Superior temporal gyrus (tissue), 1 donor: ENCODE results near the gene ABO.
"Not testable (repeated sequence)": the region's sequence is repeated elsewhere in the genome, so short reads cannot be mapped to it uniquely, and the experiment has no call there.

Source experiments
- DNase-seq: peaks from one replicate; pipeline ENCODE4 v3.0.0-alpha.2; 2016; ENCODE audit errors: extremely low spot score

Gene ABO

DNA sequence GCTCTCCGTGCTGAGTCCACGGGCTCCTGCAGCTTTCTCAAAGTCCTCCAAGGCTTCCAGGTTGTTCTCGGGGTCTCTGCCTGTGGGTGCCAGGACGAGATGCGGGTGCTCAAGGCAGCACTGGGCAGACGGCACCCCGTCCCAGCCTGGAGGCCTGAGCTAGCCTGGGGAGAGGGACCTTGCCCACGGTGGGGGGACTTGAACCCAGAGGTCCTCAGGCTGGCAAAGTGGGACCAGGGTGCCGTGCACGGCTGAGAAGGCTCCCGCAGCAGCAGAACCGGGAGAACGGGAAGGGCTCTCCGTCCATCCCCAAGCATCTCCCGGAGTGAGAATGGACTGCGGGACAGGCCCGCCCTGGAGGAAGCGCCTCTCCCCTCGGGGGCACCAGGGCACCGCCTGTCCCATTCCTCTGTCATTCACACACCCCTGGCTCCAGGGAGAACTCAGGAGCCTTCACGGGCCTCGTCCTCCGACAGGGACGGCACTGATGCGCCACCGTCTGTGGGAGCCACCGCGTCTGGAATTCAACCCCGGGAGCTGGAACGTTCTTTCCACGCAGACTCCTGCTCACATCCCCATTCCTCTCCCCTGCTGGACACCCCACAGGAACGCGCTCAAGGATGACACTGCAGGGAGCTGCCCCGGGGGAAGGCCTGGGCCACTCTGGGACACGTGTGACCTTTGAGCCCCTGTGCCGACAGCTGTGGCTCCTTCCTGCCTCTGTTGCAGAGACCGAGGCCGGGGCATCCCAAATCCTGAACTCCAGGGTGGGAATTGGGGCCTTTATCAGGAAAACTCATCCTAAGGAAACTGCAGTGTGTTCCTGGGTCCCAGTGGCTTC is 49.6 kb downstream of the ABO start:
- DNase-seq, result no peak

DNA sequence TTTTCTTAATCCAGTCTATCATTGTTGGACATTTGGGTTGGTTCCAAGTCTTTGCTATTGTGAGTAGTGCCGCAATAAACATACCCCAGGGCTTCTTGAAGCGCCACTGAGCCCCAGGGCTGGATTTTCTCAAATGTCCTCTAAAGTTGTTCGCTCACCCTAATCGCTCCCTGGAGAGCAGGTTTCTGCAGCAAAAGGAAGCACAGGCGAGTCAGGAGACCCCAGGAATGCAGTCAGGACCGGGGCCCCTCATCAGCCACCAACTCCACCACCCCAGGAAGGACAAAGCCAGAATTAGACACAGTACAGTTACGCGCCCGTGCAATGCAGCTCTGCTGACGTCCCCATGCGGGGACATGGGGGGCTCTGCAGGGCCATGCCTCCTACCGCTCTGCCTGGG is 50.2 kb downstream of the ABO start:
- DNase-seq, result no peak

DNA sequence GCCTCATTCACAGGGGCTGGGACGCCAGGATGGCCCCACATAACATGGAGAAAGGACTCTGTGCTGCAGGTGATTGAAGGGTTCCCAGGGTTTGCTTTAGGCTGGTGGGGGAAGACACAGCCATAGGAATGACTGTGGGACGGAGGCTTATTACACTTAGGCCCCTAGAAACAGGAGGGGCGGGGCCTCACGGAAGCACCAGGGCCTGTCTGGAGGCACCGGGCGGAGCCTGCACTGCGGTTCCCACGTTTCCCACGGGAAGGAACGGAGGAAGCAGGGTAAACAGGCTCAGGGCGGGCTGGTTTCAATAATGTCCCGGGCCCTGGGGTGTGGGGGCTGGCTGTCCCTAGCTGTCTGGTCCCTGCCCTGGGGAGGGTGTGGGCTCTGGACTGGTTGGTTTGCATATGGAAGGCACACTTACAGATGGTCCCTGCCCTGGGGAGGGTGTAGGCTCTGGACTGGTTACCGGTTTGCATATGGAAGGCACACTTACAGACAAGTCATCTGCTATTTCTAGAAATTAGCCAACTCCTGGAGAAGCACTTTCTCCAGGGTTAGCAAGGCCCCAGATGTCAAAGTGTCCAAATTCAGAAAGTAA is 51.7 kb downstream of the ABO start:
- DNase-seq, result not testable (repeated sequence)

DNA sequence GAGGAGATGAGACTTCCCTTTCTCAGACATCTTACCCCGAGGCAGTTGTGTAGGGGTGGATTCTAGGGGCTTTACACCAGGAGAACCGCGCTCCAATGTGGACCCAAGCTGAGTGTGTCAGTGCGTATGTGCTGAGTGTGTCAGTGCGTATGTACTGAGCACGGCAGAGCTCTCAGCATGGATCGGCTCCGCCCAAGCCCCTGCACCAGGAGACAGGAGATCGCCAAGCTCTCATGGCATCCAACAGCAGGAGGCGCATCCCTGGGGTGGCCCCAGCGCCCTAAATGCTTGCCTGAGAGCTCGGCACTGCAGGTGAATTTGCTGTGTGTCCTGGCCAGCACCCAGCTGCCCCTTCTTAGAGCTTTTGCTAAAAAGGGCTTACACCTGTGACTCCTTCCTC is 53.0 kb downstream of the ABO start:
- DNase-seq, result not testable (repeated sequence)

DNA sequence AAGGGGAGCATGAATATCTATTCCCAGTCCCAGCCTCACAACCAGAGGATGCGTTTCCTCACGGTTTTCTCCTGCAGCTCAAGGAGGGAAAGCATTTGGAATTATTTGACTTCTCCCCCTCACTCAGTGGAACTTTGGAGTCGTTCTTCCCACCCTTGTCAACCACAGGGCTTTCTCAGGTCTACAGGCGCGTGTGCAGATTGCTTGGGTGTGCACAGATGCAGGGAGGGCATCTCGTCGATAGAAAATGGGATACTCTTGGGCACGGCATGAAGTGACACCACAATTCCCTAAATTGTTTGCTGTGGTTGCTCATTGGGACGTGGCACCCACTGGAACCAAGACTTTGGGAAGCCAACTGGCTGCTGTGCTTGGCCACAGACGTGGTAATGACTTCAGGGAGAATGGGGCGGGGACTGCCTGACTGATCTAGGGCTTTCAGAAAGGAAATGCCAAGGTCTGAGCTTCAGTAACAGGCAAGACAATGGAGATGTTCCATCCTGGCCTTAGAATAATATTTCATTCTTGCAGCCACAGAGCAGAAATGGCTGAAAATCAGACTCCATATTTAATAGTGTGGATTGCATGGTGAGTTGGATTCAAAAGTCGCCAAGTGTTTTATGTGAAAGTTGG is 53.7 kb downstream of the ABO start:
- no peak for DNase-seq

DNA sequence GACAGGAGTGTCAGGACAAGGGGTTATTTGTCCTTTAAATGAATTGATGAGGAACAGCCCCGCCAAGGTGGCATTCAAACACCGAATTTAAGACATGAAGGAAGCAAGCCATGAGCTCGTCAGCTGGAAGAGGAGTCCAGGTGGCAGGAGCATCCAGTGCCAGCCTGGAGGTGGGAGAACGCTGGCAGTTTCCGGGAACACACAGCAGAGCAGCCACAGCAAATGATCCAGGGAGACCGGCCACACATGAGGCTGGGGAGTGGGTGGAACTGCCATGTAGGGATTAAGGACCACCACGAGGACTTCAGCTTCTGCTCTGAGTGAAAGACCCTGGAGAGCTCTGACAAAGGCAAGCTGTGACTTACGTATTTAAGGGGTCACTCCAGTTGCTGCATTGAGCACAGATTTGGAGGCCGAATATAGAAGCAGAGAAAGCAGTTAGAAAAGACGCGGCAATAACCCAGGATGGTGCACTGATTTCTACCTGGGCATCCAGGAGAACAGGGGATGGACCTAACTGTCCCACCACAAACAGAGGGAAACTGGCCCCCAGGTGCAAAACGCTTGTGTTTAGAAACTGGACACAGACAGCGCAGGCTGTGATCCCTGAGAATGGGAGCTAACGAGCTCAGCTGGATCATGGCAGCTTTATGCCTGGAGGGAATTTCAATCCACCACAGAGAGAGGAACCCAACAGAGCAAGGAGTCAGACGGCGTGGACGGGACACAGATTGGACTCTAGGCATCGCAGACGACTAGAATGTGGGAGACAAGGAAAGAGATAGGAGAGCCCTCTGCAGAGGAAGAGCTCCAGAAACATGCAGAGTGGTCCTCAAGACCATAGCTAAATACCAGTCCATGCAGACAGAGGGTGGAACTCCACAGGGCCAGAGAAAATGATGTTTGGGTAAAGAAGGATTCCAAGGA is 56.7 kb downstream of the ABO start:
- DNase-seq, result not testable (repeated sequence)

DNA sequence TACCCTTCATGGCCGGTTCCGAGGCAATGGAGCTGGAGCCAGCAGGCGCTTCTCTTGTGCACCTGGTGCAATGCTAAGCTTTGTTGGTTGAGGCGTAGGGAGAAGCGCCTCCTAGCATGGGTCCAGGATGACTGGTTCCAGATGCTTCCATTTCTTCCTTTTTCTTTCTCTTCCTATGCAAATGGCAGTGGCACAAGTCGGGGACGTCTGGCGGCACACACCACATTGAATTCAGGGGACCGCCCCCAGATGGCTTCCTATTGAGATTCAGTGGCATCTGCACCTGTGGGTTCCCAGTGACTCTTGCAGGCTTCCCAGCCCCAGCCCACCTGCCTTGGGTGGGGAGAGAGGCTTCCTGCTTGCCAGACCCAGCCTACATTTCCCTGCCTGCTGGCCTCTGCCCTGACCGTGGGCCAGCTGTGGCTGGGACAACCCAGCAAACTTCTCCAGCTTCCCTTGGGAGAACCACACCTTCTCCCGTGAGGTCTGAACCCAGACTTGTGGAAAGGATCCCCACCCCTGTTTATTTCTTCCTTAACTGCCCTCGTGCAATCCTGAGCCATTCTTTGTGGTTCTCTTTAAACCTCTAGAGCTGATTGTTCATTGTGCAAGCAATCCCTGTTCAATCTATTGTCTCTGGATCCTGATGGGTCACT is 57.5 kb downstream of the ABO start:
- not testable (repeated sequence) for DNase-seq

DNA sequence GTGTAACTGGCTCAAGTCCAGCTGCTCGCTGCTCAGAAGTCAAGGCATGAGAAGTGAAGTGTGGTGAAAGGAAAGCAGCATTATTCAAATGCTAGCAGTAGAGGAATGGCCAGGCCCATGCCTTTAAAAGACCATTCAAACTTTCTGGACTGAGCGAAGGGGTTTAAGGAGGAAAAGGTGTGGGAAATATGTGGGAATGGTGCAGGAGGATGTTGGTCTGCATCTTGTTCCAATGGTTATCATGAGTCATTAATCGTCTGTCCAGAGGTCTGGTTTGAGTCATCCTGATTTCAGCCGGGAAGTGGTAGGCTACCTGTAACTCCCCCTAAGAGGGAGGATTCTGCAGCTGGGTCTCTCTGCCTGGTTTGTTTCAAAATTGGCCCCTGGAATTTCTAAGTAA is 60.7 kb downstream of the ABO start:
- not testable (repeated sequence) for DNase-seq

DNA sequence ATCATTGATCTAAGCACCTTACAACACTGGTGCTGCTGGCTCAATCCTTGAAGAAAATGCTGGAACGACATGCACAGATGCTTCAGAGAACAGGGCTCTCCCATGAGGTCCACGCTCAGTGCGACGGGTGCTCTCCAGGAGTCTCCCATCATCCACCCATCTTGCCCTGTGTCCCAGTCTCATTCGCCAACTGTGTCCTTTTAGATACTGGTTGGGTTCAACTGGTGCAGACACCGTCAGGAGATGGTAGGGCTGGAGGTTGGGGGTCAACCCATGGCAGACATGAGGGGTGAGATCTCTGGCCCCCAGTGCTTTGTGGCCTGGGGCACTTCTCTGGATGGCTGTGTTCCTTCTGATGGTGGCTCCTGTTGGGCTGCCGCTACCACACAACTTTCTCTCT is 64.4 kb downstream of the ABO start:
- DNase-seq, result no peak

DNA sequence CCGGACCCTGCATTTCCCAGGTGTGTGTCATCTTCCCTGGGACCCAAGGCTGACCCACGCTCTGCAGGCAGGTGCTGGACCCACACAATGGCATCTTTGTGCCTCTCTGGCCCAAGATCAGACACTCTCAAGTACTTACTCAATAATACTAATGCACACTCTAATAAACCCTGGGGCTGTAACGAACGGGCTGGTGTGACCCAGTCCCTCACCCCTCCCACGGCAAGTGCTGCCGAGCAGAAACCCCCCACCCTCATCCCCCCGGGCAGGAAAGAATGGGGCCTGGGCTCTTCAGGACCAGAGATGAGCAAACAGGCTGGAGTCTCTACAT is 64.8 kb downstream of the ABO start:
- DNase-seq, result no peak

DNA sequence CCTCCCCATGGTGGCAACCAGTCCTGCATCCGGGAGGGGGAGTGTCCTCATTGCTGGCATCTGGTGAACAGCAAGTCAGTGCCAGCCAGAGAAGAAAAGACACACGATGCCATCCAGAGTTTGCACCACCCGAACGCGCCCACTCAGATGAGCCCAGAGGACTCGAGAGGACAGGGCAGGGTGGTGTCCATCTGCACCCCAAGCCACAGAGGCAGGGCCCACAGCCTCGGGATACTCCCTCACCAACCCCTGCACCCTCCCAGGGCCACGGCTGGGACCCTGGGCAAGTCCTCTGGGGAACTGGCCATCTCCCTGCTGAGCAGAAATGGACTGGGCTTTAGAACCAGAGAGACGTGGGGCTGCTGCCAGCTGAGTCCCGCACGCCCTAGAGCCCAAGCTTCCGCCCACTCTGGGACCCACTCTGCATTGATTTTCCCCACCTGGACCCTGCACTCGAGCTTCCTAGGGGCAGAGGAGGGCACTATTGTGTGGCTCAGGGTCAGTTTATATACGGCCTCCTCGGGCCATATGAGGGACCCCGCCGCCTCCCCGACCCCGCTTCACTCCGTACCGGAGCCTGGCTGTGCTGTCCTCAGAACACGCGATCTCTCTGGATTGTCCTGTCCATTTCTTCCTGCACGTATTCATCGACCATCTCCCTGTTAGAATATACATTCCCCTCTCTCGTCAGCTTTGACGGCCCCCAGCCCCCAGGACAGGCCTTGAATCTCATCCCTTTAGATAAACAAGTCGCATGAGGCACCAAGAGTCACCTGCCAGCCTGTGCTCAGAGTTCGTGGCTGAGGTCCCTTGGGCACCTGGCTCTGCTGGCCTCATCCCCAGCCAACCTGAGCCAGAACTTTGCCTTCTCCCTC is 65.4 kb downstream of the ABO start:
- not testable (repeated sequence) for DNase-seq

DNA sequence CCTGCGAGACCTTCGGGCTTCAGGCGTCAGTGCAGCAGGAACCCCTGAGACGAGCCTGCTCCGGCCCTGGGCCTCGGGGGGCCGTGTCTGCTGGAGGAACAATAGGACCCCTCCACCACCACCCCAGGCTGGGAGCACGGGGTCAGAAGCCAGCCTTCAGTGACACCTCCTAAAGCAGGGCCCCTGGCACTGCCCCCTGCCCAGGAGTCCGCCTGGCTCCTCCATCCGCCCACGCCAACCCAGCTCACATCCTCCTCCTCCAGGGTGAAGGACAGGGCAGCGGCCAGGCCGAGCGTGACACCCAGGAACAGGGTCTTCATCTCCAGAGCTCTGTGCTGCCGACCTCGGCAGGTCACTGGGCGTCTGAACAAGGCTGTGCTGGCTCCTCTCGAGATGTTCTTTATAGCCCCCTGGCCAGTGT is 66.1 kb downstream of the ABO start, which contains the start of gene OBP2B:
Gene OBP2B (minus strand): TSS at position 371 of the 421 bp plus-strand sequence. CDS start 51 bp downstream, at position 320.
- not testable (repeated sequence) for DNase-seq

DNA sequence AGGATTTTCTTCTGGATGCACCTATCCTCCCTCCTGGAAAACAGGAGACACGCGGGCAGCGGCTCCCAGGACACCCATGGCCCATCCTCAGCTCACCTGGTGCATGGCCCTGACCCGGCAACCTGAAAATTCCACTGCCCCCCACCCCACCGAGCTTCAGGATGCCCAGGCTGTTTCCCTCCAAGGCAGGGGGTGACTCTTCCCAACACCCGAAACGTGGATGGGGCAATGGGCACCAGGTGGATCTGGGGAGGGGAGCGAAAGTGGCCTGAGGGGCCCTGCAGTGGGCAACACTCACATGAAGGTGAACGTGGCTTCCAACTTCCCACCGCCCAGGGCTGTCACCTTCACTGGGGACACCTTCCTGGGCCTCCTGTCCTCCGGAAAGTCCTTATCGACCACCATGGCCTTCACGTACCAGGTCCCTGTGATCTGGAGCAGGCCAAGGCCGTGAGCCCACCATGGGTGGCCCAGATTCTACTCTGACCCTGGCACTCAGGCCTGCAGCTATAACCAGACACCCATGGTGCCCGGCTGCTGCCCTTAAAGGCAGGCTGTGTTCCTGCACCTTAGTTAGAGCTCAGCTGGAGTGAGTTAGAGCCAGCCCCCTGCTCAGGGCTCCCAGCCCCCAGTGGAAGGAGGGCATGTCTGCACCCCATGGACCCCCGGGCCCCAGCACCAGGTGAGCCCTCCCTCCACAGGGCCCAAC is 66.7 kb downstream of the ABO start:
- not testable (repeated sequence) for DNase-seq

DNA sequence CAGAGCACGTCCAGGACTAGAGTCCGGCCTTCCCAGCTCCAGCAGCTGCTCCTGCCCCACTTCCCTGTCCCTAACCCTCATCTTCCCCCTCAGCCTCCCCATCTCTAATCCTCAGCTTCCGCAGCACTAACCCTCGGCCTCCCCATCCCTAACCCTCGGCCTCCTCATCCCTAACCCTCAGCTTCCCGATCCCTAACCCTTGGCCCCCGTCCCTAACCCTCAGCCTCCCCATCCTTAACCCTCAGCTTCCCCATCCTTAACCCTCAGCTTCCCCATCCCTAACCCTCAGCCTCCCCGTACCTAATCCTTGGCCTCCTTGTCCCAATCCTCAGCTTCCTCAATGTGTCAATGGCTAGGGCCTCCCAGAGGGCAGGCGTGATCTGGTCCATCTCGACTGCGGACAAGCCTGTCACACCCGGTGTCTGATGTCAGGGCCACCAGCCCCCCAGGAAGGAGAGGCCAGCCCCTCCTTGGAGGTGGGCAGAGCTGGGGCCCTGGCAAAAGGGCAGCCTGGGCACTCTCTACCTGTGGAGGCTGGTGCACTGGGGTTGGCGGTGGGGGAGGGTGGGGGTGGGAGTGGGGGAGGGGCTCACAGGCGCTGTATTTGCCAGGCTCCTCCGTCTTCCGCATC is 67.3 kb downstream of the ABO start:
- no peak for DNase-seq

DNA sequence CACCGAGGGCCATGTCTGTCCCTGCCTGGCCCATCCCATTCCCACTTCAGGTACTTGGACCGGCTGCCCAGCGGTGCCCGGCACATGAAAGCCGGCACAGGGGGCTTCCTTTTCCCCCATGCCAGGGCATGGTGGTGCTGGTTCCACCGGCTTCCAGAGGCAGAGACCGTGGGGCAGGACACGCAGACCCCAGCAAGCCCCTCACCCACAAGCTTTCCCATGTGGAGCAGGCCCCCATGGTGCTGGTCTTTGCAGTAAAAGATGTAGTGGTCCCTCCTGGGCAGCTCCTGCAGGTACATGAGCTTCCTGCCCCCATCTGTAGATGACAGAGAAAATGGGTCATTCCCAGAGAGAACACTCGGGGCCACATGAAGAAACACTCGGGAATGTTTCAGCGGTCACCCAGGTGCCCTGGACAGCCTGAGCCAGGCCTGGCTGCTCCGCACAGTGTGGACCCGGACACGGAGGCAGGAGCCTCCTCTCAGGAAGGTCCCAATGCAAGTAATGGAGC is 67.9 kb downstream of the ABO start:
- DNase-seq, result no peak

DNA sequence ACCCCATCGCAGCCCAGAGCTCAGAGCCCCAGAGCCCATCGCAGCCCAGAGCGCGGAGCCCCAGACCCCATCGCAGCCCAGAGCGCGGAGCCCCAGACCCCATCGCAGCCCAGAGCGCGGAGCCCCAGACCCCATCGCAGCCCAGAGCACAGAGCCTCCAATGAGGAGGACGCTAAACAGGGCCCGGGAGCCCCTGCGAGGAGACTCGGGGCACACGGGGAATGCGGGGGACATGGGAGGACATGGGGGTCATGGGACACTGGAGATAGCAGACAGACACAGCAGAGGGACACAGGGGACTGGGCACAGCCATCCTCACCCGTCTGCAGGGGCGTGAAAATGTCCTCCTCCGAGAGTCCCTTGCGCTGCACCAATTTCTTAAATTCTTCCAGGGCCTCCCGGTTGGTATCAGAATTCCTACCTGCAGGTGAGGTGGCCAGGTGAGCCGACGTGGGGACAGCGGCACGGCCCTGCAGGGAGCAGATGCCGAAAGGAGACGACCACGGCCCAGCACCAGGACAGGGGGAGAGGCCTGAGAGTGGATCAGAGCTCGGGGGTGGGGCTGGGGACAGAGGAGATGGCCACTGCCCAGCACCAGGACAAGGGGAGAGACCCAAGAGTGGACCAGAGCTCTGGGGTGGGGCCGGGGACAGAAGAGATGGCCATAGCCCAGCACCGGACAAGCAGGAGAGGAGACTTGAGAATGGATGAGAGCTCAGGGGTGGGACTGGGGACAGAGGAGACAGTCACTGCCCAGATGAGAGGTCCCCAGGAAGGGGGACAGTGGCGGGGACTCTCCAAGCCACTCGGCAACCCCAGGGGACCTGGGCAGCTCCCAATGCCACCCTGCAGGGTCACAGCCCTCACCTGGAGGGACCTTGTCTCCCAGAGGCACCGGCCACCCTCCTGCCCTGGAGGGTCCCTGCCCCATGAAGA is 68.7 kb downstream of the ABO start:
- no peak for DNase-seq

DNA sequence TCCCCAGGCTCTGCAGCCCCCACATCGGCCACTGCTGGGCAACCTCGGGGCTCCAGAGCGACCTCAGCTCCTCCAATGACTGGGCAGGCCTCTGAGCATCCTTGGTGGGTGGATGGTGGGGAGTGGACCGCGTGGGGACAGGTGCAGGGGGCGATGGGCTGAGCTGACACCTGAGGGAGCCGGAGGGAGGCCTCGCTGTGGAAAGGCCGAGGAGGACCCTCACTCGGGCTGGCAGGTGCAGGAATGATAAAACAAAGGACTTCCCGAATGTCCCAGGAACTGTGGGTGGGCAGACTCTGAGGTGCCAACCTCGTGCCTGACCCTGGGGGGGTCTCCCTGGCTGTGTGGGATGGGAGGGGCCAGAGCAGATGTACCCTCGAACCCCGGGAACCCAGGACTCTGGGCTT is 69.5 kb downstream of the ABO start:
- DNase-seq, result not testable (repeated sequence)
